ENCODE data around the gene CHTF18.

The CHTF18 gene

GRCh38 chr16:785563-786535 is 2.6 kb upstream of the CHTF18 start:
- 68% methylated on average over 52 of the region's 58 CpGs for WGBS
- H2AK5ac ChIP-seq (ENCODE audit: low read length, severe bottlenecking): no peak overlapping the region
- peak; percentile 49 for DNase-seq
- no peak overlapping the region for H4K91ac ChIP-seq (ENCODE audit: low read length)
- no peak overlapping the region for H3K4me3 ChIP-seq (ENCODE audit: insufficient read depth in 1 of 2, low read depth in 1 of 2, low read length in 2 of 2)
- H3K27ac ChIP-seq (ENCODE audit: low read length, poor library complexity, severe bottlenecking): no peak overlapping the region
- peaks cover 8 to 54% of the 10 kb centered on the region in 2 experiments for H3K36me3 ChIP-seq (ENCODE audit: control insufficient read depth in 1 of 2, insufficient read depth in 2 of 2, low read depth in 1 of 2, low read length in 2 of 2)
- H4K8ac ChIP-seq (ENCODE audit: low read length): peak overlapping the region; percentile 27
- peaks cover 31% of the 10 kb centered on the region for H3K79me1 ChIP-seq (replicated peaks; ENCODE audit: low read length, poor library complexity, severe bottlenecking)
- H3K14ac ChIP-seq (ENCODE audit: low read length in 2 of 2): no peak overlapping the region
- no peak overlapping the region for H3K18ac ChIP-seq (ENCODE audit: low read depth in 1 of 2, low read length in 2 of 2)
- H2BK120ac ChIP-seq (ENCODE audit: low read depth, low read length): no peak overlapping the region
- H2BK15ac ChIP-seq (ENCODE audit: low read depth, poor library complexity, severe bottlenecking): no peak overlapping the region
- H3K27me3 ChIP-seq (ENCODE audit: control insufficient read depth in 1 of 2, insufficient read depth in 1 of 2, low read length in 2 of 2): peaks cover 3 to 30% of the 10 kb centered on the region in 2 experiments
- no peak overlapping the region for H3K4ac ChIP-seq (ENCODE audit: low read depth in 1 of 2, low read length in 2 of 2)
- no peak overlapping the region for H2BK12ac ChIP-seq (ENCODE audit: low read length in 2 of 2)
- H2AFZ ChIP-seq (ENCODE audit: low read depth, low read length): no peak overlapping the region
- H2BK5ac ChIP-seq (ENCODE audit: low read depth, low read length, poor library complexity, severe bottlenecking): no peak overlapping the region
- H3K23ac ChIP-seq (ENCODE audit: low read length in 2 of 2): no peak overlapping the region
- H3K4me1 ChIP-seq (ENCODE audit: control insufficient read depth, insufficient read depth, low read depth, low read length): peaks cover 35% of the 10 kb centered on the region
- H3K9ac ChIP-seq (ENCODE audit: low read length): no peak overlapping the region
- H3K9me3 ChIP-seq (ENCODE audit: control insufficient read depth, low read length): no peaks in the 10 kb centered on the region
- no peak overlapping the region for H3K4me2 ChIP-seq (ENCODE audit: low read length, poor library complexity, severe bottlenecking)

GRCh38 chr16:787321-787966 is 976 bp upstream of the CHTF18 start:
- Histone ChIP-seq H2BK120ac (ENCODE audit: low read depth, low read length) (no peak overlapping the region), H3K79me1 (replicated peaks; ENCODE audit: low read length, poor library complexity, severe bottlenecking) (peaks cover 39% of the 10 kb centered on the region), H3K27me3 (ENCODE audit: control insufficient read depth in 1 of 2, insufficient read depth in 1 of 2, low read length in 2 of 2) (peaks cover under 1 to 14% of the 10 kb centered on the region in 2 experiments), H3K18ac (ENCODE audit: low read depth in 1 of 2, low read length in 2 of 2) (peak overlapping the region; percentile 71 to 91), H2BK5ac (ENCODE audit: low read depth, low read length, poor library complexity, severe bottlenecking) (no peak overlapping the region), H2BK12ac (ENCODE audit: low read length in 2 of 2) (no peak overlapping the region), H3K4ac (ENCODE audit: low read depth in 1 of 2, low read length in 2 of 2) (peak overlapping the region in 1 of 2 experiments; percentile 51), H3K36me3 (ENCODE audit: control insufficient read depth in 1 of 2, insufficient read depth in 2 of 2, low read depth in 1 of 2, low read length in 2 of 2) (peaks cover 8 to 70% of the 10 kb centered on the region in 2 experiments), H3K4me2 (ENCODE audit: low read length, poor library complexity, severe bottlenecking) (peak overlapping the region; percentile 95), H2AFZ (ENCODE audit: low read depth, low read length) (peak overlapping the region; percentile 56), H3K9me3 (ENCODE audit: control insufficient read depth, low read length) (no peaks in the 10 kb centered on the region), H3K27ac (ENCODE audit: low read length, poor library complexity, severe bottlenecking) (no peak overlapping the region), H2AK5ac (ENCODE audit: low read length, severe bottlenecking) (no peak overlapping the region), H3K4me3 (ENCODE audit: insufficient read depth in 1 of 2, low read depth in 1 of 2, low read length in 2 of 2) (peak overlapping the region; percentile 91 to 95), H3K23ac (ENCODE audit: low read length in 2 of 2) (peak overlapping the region; percentile 23 to 30), H3K4me1 (ENCODE audit: control insufficient read depth, insufficient read depth, low read depth, low read length) (peaks cover 35% of the 10 kb centered on the region), H4K91ac (ENCODE audit: low read length) (peak overlapping the region; percentile 47), H2BK15ac (ENCODE audit: low read depth, poor library complexity, severe bottlenecking) (peak overlapping the region; percentile 30), H4K8ac (ENCODE audit: low read length) (peak overlapping the region; percentile 75), H3K14ac (ENCODE audit: low read length in 2 of 2) (peak overlapping the region in 1 of 2 experiments; percentile 88), H3K9ac (ENCODE audit: low read length) (peak overlapping the region; percentile 90)
- DNase-seq: no peak
- WGBS: 57% methylated on average over 47 of the region's 47 CpGs

GRCh38 chr16:787978-788398 is 432 bp upstream of the CHTF18 start, which contains the start of gene RPUSD1:
RPUSD1 (minus strand) TSS chr16:788381; CDS start chr16:787737, 644 bp downstream.
- H3K9me3 ChIP-seq (ENCODE audit: control insufficient read depth, low read length): no peaks in the 10 kb centered on the region
- peak within 1 kb of the TSS in 1 of 2 experiments; percentile 24 for H2BK12ac ChIP-seq (ENCODE audit: low read length in 2 of 2)
- H2AK5ac ChIP-seq (ENCODE audit: low read length, severe bottlenecking): no peak within 1 kb of the TSS
- no peak within 1 kb of the TSS for H2BK120ac ChIP-seq (ENCODE audit: low read depth, low read length)
- H3K4me2 ChIP-seq (ENCODE audit: low read length, poor library complexity, severe bottlenecking): peak within 1 kb of the TSS; percentile 95
- H3K4ac ChIP-seq (ENCODE audit: low read depth in 1 of 2, low read length in 2 of 2): peak within 1 kb of the TSS in 1 of 2 experiments; percentile 51
- peaks cover 0 to 8% of the 10 kb centered on the region in 2 experiments for H3K27me3 ChIP-seq (ENCODE audit: control insufficient read depth in 1 of 2, insufficient read depth in 1 of 2, low read length in 2 of 2)
- 0% methylated on average over 8 of the region's 45 CpGs for WGBS
- H3K79me1 ChIP-seq (replicated peaks; ENCODE audit: low read length, poor library complexity, severe bottlenecking): peaks cover 39% of the 10 kb centered on the region
- peak within 1 kb of the TSS; percentile 23 to 30 for H3K23ac ChIP-seq (ENCODE audit: low read length in 2 of 2)
- peak within 1 kb of the TSS; percentile 91 to 95 for H3K4me3 ChIP-seq (ENCODE audit: insufficient read depth in 1 of 2, low read depth in 1 of 2, low read length in 2 of 2)
- H2AFZ ChIP-seq (ENCODE audit: low read depth, low read length): peak within 1 kb of the TSS; percentile 56
- peaks cover 35% of the 10 kb centered on the region for H3K4me1 ChIP-seq (ENCODE audit: control insufficient read depth, insufficient read depth, low read depth, low read length)
- peak within 1 kb of the TSS; percentile 75 for H4K8ac ChIP-seq (ENCODE audit: low read length)
- peak within 1 kb of the TSS in 1 of 2 experiments; percentile 88 for H3K14ac ChIP-seq (ENCODE audit: low read length in 2 of 2)
- peaks cover 8 to 75% of the 10 kb centered on the region in 2 experiments for H3K36me3 ChIP-seq (ENCODE audit: control insufficient read depth in 1 of 2, insufficient read depth in 2 of 2, low read depth in 1 of 2, low read length in 2 of 2)
- H3K27ac ChIP-seq (ENCODE audit: low read length, poor library complexity, severe bottlenecking): no peak within 1 kb of the TSS
- peak within 1 kb of the TSS; percentile 90 for H3K9ac ChIP-seq (ENCODE audit: low read length)
- H2BK15ac ChIP-seq (ENCODE audit: low read depth, poor library complexity, severe bottlenecking): peak within 1 kb of the TSS; percentile 30
- peak within 1 kb of the TSS; percentile 47 for H4K91ac ChIP-seq (ENCODE audit: low read length)
- peak within 1 kb of the TSS; percentile 71 to 91 for H3K18ac ChIP-seq (ENCODE audit: low read depth in 1 of 2, low read length in 2 of 2)
- no peak within 1 kb of the TSS for H2BK5ac ChIP-seq (ENCODE audit: low read depth, low read length, poor library complexity, severe bottlenecking)
- DNase-seq: peak; percentile 24
